HepG2 (cell line): ENCODE results near the gene FNDC8. TPM values are rescaled to one million over a fixed set of nuclear protein-coding genes. Genes with fewer than 3 reads are reported as not detected.

Experiments
- ATAC-seq: fragments of 200-7000 bp; cut with Tn5 transposase; 3 replicates; pipeline ENCODE4 v1.9.1; 2020; ENCODE audit warnings: mild to moderate bottlenecking, moderate library complexity
- BruUV-seq: library from RNA; stranded (reverse); fragments of 400-500 nt; replicated peaks from 2 replicates; lab custom pipeline; 2021; lab: Mats Ljungman, UMichigan
- CTCF ChIA-PET: fragments of 300-600 bp; formaldehyde crosslinking; extraction: SDS; loops from one replicate; lab custom pipeline; 2021; ENCODE audit warnings: low total read pairs, inconsistent platforms, low intra/inter-chr PET ratio; lab: Yijun Ruan, JAX
- POLR2A ChIA-PET: fragments of 350-600 bp; sonication (Branson Sonifier 250); formaldehyde crosslinking; loops from one replicate; lab custom pipeline; 2020; ENCODE audit warnings: antibody characterized with exemption, inconsistent platforms; lab: Yijun Ruan, JAX
- DNase-seq: peaks from one replicate; pipeline ENCODE4 v3.0.0-alpha.2; 2015; ENCODE audit warnings: low spot score
- FAIRE-seq: peaks from 3 replicates; lab custom pipeline; 2011; peaks lifted over from hg19 to GRCh38; lab: Jason Lieb, UNC
- H2AFZ ChIP-seq: one replicate; pipeline ENCODE4 v1.6.1; 2011; ENCODE audit warnings: low read length, inconsistent platforms
- H3K27ac ChIP-seq: fragments of 300-600 bp; 3 replicates; pipeline ENCODE4 v1.8.0; 2011; ENCODE audit warnings: mixed run types, mild to moderate bottlenecking, mixed read lengths, low read length, inconsistent platforms; ENCODE audit not compliant: insufficient read depth; ENCODE audit errors: extremely low read length
- H3K27me3 ChIP-seq, 2 experiments: fragments of 200-600 bp in 1 of 2; 2 replicates in 1 of 2; 3 replicates in 1 of 2; pipeline versions ENCODE4 v1.6.0 to v1.8.0; 2011; ENCODE audit warnings: low read length in 2 of 2, mild to moderate bottlenecking in 2 of 2, moderate library complexity in 2 of 2, inconsistent platforms in 1 of 2; ENCODE audit not compliant: insufficient read depth in 2 of 2, control insufficient read depth in 1 of 2
- H3K36me3 ChIP-seq, 2 experiments: fragments of 200-600 bp in 1 of 2; replicated peaks in 1 of 2; 2 replicates in 1 of 2; 3 replicates in 1 of 2; pipeline versions ENCODE4 v1.5.1 to v1.8.0; 2011; ENCODE audit warnings: low read length in 2 of 2, inconsistent platforms in 1 of 2; ENCODE audit not compliant: insufficient read depth in 2 of 2, control insufficient read depth in 1 of 2
- H3K4me1 ChIP-seq: 2 replicates; pipeline ENCODE4 v1.5.1; 2012; ENCODE audit warnings: low read length, inconsistent platforms; ENCODE audit not compliant: insufficient read depth
- H3K4me2 ChIP-seq: 2 replicates; pipeline ENCODE4 v1.6.0; 2011; ENCODE audit warnings: low read depth, low read length, inconsistent platforms
- H3K4me3 ChIP-seq, 3 experiments: fragments of 200-600 bp in 1 of 3; sonication (generic), shearing (Covaris generic) in 1 of 3; replicated peaks in 1 of 3; 2 replicates each; pipeline ENCODE4 v1.5.1; 2011 to 2016; ENCODE audit warnings: low read length in 3 of 3, inconsistent platforms in 2 of 3, low read depth in 2 of 3, mild to moderate bottlenecking in 2 of 3, control low read depth in 1 of 3, mixed read lengths in 1 of 3; ENCODE audit not compliant: insufficient read depth in 1 of 3
- H3K79me2 ChIP-seq: one replicate; pipeline ENCODE4 v1.6.1; 2011; ENCODE audit warnings: low read length, inconsistent platforms; ENCODE audit not compliant: insufficient read depth
- H3K9ac ChIP-seq: 2 replicates; pipeline ENCODE4 v1.6.0; 2011; ENCODE audit warnings: mild to moderate bottlenecking, low read depth, low read length, inconsistent platforms; ENCODE audit not compliant: insufficient read depth
- H3K9me3 ChIP-seq: 2 replicates; pipeline ENCODE4 v1.5.1; 2012; ENCODE audit warnings: mild to moderate bottlenecking, low read length
- H4K20me1 ChIP-seq: 2 replicates; pipeline ENCODE4 v1.6.0; 2011; ENCODE audit warnings: inconsistent platforms, mild to moderate bottlenecking, low read length, moderate library complexity; ENCODE audit not compliant: insufficient read depth
- CREB1 ChIP-seq, 2 experiments: fragments of 450-650 bp in 1 of 2; IDR thresholded peaks; 2 replicates each; pipeline ENCODE4 v1.6.1; 2016 to 2017; ENCODE audit warnings: control low read depth in 1 of 2, mild to moderate bottlenecking in 1 of 2, missing compliant biosample characterization in 1 of 2, missing genetic modification characterization in 1 of 2
- DBP ChIP-seq: sonication (generic); formaldehyde crosslinking; IDR thresholded peaks from 2 replicates; pipeline ENCODE4 v1.4.0; 2020; ENCODE audit warnings: missing genetic modification reagents; ENCODE audit errors: not compliant biosample characterization
- ETV6 ChIP-seq: sonication (generic); formaldehyde crosslinking; conservative IDR thresholded peaks from 2 replicates; pipeline ENCODE4 v1.4.0; 2020; ENCODE audit warnings: missing genetic modification reagents
- HIVEP1 ChIP-seq: sonication (generic); formaldehyde crosslinking; IDR thresholded peaks from 2 replicates; pipeline ENCODE4 v1.4.0; 2020; ENCODE audit warnings: mild to moderate bottlenecking, missing genetic modification reagents
- HOXA7 ChIP-seq: sonication (generic); formaldehyde crosslinking; IDR thresholded peaks from 2 replicates; pipeline ENCODE4 v1.8.1; 2022; ENCODE audit warnings: mild to moderate bottlenecking, missing genetic modification reagents, moderate library complexity
- KDM6A ChIP-seq: IDR thresholded peaks from 2 replicates; pipeline ENCODE4 v1.6.1; 2016; ENCODE audit warnings: low read depth
- MATR3 ChIP-seq: sonication (generic); formaldehyde crosslinking; IDR thresholded peaks from 2 replicates; pipeline ENCODE4 v1.4.0; 2020; ENCODE audit warnings: missing genetic modification reagents
- NCOA2 ChIP-seq: sonication (generic); formaldehyde crosslinking; IDR thresholded peaks from 2 replicates; pipeline ENCODE4 v1.8.0; 2022; ENCODE audit warnings: inconsistent platforms
- NR1H2 ChIP-seq: sonication (generic); formaldehyde crosslinking; IDR thresholded peaks from 2 replicates; pipeline ENCODE4 v1.8.1; 2022; ENCODE audit warnings: low read depth, missing genetic modification reagents, borderline replicate concordance
- ONECUT2 ChIP-seq: sonication (generic); formaldehyde crosslinking; IDR thresholded peaks from 2 replicates; pipeline ENCODE4 v1.4.0; 2020; ENCODE audit warnings: missing genetic modification reagents
- ZBTB3 ChIP-seq: sonication (generic); formaldehyde crosslinking; IDR thresholded peaks from 2 replicates; pipeline ENCODE4 v1.4.0; 2020; ENCODE audit warnings: low read depth, mild to moderate bottlenecking, moderate library complexity, missing genetic modification reagents, borderline replicate concordance
- ZFP41 ChIP-seq: sonication (generic); formaldehyde crosslinking; IDR thresholded peaks from 2 replicates; pipeline ENCODE4 v1.4.0; 2020; ENCODE audit warnings: mild to moderate bottlenecking, missing genetic modification reagents, borderline replicate concordance
- ZNF124 ChIP-seq: sonication (generic); formaldehyde crosslinking; IDR thresholded peaks from 2 replicates; pipeline ENCODE4 v1.4.0; 2020; ENCODE audit warnings: missing genetic modification reagents
- ZNF7 ChIP-seq: IDR thresholded peaks from 2 replicates; pipeline ENCODE4 v1.6.1; 2016; ENCODE audit warnings: missing biosample characterization, missing genetic modification reagents
- WGBS: methylation state at CpG from one replicate; pipeline ENCODE4 v1.1.6; 2017; ENCODE audit warnings: low lambda C conversion rate; 5-methylcytosine and 5-hydroxymethylcytosine counted together
- in situ Hi-C: cut with HindIII; loops from 2 replicates; pipeline ENCODE4 v1.10.0; 2017; ENCODE audit warnings: low pct_unique_long_range_greater_than_20kb; ENCODE audit not compliant: extremely low pct_ligation_motif_present
- intact Hi-C: fragments of 100-400 bp; cut with micrococcal nuclease; formaldehyde crosslinking; loops from one replicate; pipeline ENCODE4 v1.10.0; 2022; ENCODE audit not compliant: unreplicated experiment
- polyA plus RNA-seq, 8 experiments: library from polyadenylated mRNA; depleted of rRNA in 3 of 8; stranded (reverse) in 7 of 8; unstranded in 1 of 8; fragments of >200 nt; fragmentation: Illumina TruSeq in 4 of 8; extraction: Trizol in 4 of 8; gene quantifications; 2 replicates each; pipeline versions ENCODE4 v1.2.1 to v1.2.3, GENCODE V29; 2011 to 2016; ENCODE audit warnings: low read depth in 4 of 8, missing spikeins in 1 of 8, mixed read lengths in 1 of 8; ENCODE audit not compliant: insufficient read depth in 1 of 8
- total RNA-seq, 5 experiments: library from RNA; depleted of rRNA; stranded (reverse); fragments of >200 nt; fragmentation: Illumina TruSeq; extraction: Trizol; gene quantifications; 2 replicates each; pipeline ENCODE4 v1.2.3, GENCODE V29; 2016; ENCODE audit warnings: low read depth in 1 of 5
- TF ChIP-seq, protein P1 (sequence below): sonication (generic); formaldehyde crosslinking; IDR thresholded peaks from 2 replicates; pipeline ENCODE4 v1.4.0; 2020; ENCODE audit warnings: missing genetic modification reagents
- TF ChIP-seq, protein P2 (sequence below): sonication (generic); formaldehyde crosslinking; conservative IDR thresholded peaks from 2 replicates; pipeline ENCODE4 v1.4.0; 2020; ENCODE audit warnings: missing genetic modification reagents
- TF ChIP-seq, protein P3 (sequence below): sonication (generic); formaldehyde crosslinking; IDR thresholded peaks from 2 replicates; pipeline ENCODE4 v1.5.1; 2020; ENCODE audit warnings: mild to moderate bottlenecking, missing genetic modification reagents, borderline replicate concordance
- TF ChIP-seq, protein P4 (sequence below): sonication (generic); formaldehyde crosslinking; IDR thresholded peaks from 2 replicates; pipeline ENCODE4 v1.8.1; 2023; ENCODE audit warnings: mild to moderate bottlenecking, missing genetic modification reagents, borderline replicate concordance

Gene FNDC8
- total and polyA plus RNA-seq, 2 of the 13 experiments (the other 11 are each of a cell fraction or from before 2014, with no cell fraction given): not detected

GRCh38 chr17:35167666-35168065, 46.3 kb downstream of the FNDC8 start:
- no peak overlapping the region for H3K4me2 ChIP-seq
- 0% methylated on average over 1 of the region's 1 CpG for WGBS
- intact Hi-C loops: no loop called here
- no peaks in the 10 kb centered on the region for H4K20me1 ChIP-seq
- H3K4me3 ChIP-seq: no peak overlapping the region
- in situ Hi-C loops: no loop called here
- FAIRE-seq: no peak
- no TSS peak for BruUV-seq
- H3K9ac ChIP-seq: no peak overlapping the region
- ChIA-PET POLR2A (no interaction called here), CTCF (no interaction called here)
- no peak overlapping the region for H2AFZ ChIP-seq
- H3K4me1 ChIP-seq: no peaks in the 10 kb centered on the region
- no peak overlapping the region for H3K27ac ChIP-seq
- H3K36me3 ChIP-seq: no peaks in the 10 kb centered on the region
- no peak for DNase-seq
- H3K79me2 ChIP-seq: no peaks in the 10 kb centered on the region
- H3K9me3 ChIP-seq: no peaks in the 10 kb centered on the region
- peaks cover 0 to 17% of the 10 kb centered on the region in 2 experiments; a peak in 4 of 5 replicates for H3K27me3 ChIP-seq
- ATAC-seq: no peak
- TF ChIP-seq ZNF7 (no peak), HIVEP1 (CRISPR knock-in tag) (no peak), NCOA2 (CRISPR knock-in tag) (no peak), ZFP41 (CRISPR knock-in tag) (no peak), KDM6A (CRISPR knock-in tag) (no peak), NR1H2 (CRISPR knock-in tag) (no peak), MATR3 (CRISPR knock-in tag) (no peak), ONECUT2 (CRISPR knock-in tag) (no peak), ZNF124 (CRISPR knock-in tag) (no peak), ZBTB3 (CRISPR knock-in tag) (no peak), CREB1 (IDR thresholded peaks at IDR 0.05) (no peak), CREB1 (CRISPR knock-in tag; IDR thresholded peaks at IDR 0.05) (no peak), HOXA7 (no peak), ETV6 (CRISPR knock-in tag) (no peak), DBP (CRISPR knock-in tag) (no peak)
- TF ChIP-seq, protein P1, sequence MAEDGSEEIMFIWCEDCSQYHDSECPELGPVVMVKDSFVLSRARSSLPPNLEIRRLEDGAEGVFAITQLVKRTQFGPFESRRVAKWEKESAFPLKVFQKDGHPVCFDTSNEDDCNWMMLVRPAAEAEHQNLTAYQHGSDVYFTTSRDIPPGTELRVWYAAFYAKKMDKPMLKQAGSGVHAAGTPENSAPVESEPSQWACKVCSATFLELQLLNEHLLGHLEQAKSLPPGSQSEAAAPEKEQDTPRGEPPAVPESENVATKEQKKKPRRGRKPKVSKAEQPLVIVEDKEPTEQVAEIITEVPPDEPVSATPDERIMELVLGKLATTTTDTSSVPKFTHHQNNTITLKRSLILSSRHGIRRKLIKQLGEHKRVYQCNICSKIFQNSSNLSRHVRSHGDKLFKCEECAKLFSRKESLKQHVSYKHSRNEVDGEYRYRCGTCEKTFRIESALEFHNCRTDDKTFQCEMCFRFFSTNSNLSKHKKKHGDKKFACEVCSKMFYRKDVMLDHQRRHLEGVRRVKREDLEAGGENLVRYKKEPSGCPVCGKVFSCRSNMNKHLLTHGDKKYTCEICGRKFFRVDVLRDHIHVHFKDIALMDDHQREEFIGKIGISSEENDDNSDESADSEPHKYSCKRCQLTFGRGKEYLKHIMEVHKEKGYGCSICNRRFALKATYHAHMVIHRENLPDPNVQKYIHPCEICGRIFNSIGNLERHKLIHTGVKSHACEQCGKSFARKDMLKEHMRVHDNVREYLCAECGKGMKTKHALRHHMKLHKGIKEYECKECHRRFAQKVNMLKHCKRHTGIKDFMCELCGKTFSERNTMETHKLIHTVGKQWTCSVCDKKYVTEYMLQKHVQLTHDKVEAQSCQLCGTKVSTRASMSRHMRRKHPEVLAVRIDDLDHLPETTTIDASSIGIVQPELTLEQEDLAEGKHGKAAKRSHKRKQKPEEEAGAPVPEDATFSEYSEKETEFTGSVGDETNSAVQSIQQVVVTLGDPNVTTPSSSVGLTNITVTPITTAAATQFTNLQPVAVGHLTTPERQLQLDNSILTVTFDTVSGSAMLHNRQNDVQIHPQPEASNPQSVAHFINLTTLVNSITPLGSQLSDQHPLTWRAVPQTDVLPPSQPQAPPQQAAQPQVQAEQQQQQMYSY: no peak
- TF ChIP-seq, protein P2, sequence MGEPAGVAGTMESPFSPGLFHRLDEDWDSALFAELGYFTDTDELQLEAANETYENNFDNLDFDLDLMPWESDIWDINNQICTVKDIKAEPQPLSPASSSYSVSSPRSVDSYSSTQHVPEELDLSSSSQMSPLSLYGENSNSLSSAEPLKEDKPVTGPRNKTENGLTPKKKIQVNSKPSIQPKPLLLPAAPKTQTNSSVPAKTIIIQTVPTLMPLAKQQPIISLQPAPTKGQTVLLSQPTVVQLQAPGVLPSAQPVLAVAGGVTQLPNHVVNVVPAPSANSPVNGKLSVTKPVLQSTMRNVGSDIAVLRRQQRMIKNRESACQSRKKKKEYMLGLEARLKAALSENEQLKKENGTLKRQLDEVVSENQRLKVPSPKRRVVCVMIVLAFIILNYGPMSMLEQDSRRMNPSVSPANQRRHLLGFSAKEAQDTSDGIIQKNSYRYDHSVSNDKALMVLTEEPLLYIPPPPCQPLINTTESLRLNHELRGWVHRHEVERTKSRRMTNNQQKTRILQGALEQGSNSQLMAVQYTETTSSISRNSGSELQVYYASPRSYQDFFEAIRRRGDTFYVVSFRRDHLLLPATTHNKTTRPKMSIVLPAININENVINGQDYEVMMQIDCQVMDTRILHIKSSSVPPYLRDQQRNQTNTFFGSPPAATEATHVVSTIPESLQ (CRISPR knock-in tag): no peak
- TF ChIP-seq, protein P3, sequence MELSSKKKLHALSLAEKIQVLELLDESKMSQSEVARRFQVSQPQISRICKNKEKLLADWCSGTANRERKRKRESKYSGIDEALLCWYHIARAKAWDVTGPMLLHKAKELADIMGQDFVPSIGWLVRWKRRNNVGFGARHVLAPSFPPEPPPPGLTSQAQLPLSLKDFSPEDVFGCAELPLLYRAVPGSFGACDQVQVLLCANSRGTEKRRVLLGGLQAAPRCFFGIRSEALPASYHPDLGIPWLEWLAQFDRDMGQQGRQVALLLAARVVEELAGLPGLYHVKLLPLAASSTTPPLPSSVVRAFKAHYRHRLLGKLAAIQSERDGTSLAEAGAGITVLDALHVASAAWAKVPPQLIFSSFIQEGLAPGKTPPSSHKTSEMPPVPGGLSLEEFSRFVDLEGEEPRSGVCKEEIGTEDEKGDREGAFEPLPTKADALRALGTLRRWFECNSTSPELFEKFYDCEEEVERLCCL (CRISPR knock-in tag): no peak
- TF ChIP-seq, protein P4, sequence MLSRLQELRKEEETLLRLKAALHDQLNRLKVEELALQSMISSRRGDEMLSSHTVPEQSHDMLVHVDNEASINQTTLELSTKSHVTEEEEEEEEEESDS (CRISPR knock-in tag): no peak
